NCI-H128 (cell line): ENCODE results near the gene PLSCR3.
A peak's percentile ranks its signal among the peaks of the same experiment; 100 is the strongest.

ENCODE experiments used
- DNase-seq: peaks from one replicate; lab custom pipeline; 2025; ENCODE audit not compliant: unreplicated experiment; lab: John Stamatoyannopoulos, UW

Gene PLSCR3

DNA sequence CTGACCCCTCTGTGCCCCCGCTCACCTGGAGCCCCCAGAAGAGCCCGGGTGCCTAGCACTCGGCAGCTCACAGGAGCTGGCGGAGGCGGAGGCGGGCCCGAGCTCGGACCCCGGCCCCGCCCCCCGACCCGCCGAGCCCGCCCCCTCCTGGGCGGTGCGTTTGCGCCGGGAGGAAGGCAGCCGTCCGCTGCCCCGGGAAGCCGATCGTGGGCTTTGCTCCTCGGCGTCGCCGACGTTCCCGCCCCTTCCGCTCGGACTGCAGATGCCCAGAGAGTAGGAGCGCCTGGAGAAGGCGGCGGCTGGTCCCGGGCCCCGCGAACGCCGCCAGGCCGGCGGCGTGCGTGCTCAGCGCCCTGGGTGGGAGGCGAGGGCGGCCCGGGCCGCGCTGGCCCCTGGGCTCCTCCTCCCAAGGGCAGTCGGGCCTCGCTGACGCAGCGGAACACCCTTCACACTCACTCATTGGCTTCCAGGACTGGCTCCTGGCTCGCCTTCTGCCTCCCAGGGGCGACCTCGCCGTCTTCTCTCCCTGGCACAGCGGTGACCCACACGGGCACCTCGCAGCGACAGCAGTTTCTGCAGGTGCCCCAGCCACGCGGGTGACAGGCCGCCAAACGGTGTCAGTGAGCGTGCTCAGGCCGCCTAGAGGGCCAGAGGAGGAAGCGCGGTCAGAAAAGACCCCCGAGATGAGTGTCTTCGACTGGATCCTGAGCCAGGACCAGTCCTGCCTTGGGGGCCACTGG, at the start of gene PLSCR3:
Gene PLSCR3 (minus strand): TSS at position 74 of the 740 bp plus-strand sequence. CDS start 415 bp downstream, outside the sequence.
- DNase-seq: peak; percentile 11

DNA sequence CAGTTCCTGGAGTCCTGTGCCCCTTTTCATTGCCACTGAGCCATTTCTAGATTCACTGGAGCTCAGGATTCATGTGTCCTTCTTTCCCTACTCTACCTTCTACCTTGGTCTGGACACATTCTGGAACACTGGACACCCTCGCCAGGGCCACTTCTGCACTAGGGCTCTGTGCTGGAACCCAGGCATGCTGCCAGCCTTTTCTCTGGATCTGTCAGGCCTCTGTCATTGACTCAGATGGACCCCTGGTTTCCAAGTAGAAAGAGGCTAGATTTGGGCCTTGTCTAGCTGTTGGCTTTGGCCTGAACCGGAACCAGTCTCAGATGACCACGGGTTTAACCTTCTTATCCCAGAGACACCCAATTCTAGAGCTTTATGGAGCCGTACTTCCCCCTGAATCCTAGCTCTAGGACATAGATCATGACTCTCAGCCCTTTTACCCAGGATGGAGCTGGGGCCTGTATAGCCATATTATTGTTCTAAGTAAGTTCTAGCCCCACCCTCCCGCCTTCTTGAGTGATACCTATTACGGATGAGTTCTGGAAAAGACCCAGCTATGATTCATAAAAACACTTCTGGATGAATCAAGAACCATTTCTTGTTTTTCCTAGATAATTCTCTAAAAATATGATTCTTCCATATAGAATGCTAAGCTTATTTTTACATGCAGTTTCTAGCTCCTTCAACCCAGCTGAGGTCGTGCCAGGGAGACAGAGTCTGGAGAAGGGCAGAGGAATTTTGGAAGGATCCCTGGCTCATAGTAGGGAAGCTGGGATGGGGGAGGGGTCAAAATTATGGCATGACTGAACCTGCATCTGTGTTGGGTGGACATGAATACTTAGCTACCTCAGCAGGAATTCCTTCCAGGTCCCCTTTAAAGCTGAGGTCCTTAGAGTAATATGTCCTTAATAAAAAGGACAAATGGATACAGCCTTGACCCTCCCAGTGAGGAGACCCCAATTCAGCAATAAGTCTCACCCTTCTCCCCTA, 49.5 kb upstream of the PLSCR3 start:
- no peak for DNase-seq

DNA sequence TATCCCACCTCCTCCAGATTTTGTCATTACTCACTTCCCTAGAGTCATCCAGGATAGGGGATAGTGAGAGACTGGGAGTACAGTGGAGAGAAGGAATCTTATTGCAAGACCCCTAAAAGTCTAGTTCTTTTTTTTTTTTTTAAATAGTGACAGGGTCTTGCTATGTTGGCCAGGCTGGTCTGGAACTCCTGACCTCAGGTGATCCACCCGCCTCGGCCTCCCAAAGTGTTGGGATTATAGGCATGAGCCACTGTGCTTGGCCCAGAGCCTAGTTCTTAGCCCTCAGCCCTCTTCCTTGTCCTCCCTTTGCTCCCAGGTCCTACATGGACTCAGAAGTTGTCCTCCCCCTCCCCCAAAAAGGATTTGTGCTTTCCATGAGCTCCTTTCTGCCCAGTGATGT, 47.8 kb upstream of the PLSCR3 start:
- DNase-seq: no peak

DNA sequence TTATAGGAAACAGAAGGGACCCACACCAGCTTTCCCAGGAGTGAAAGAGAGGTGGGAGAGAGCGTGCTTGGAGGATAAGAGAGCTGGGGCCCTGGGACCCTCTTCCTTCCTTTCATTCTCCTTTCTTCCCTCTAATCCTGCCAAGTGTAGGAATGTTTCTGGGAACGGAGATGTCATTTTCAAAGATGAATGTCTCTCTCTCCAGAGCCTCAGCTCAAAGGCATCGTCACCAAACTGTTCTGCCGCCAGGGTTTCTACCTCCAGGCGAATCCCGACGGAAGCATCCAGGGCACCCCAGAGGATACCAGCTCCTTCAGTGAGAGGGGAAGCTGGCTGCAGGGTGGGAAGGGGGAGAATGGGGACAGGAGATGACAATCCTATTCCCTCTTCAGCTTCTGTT, 46.9 kb upstream of the PLSCR3 start:
- no peak for DNase-seq

DNA sequence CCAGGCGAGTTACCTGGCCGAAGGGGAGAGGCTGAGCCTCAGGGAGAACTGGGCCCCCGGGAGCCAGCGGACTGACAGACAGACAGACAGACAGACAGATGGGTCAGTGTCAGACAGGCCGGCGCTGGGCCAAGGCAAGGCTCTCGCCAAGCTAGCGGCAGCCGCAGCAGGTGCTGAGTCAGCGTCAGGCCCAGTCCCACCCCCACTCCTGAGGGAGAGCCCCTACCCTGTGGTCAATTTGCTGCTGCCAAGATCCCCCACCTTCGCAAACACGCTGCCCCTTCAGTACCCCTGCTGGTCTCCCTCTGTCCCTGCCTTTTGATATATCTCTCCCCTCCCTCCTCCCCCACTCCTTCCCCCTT, 46.5 kb upstream of the PLSCR3 start:
- no peak for DNase-seq

GRCh38 chr17:7440113-7440833, 45.9 kb upstream of the PLSCR3 start:
- DNase-seq: peak; percentile 30

DNA sequence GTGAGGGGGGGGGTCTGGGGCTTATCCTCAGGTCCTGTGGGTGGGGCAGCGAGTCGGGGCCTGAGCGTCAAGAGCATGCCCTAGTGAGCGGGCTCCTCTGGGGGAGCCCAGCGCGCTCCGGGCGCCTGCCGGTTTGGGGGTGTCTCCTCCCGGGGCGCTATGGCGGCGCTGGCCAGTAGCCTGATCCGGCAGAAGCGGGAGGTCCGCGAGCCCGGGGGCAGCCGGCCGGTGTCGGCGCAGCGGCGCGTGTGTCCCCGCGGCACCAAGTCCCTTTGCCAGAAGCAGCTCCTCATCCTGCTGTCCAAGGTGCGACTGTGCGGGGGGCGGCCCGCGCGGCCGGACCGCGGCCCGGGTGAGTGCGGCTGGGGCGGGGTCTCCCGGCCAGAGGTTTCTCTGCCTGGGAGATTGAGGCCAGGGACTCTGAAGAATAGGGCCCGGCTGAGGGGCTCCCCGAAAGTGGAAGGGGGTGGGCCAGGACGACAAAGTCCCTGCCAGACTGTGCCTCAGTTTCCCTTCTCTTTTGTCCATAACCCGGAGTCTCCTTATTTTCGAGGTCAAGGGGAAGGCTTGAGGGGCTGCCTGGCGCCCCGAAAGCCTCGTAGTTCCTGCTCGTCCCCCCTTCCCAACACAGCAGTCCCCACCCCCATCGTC, 45.3 kb upstream of the PLSCR3 start, which contains the start of gene FGF11:
Gene FGF11 (plus strand): TSS at position 51 of the 651 bp plus-strand sequence. CDS start 109 bp downstream, at position 160.
- DNase-seq: no peak

DNA sequence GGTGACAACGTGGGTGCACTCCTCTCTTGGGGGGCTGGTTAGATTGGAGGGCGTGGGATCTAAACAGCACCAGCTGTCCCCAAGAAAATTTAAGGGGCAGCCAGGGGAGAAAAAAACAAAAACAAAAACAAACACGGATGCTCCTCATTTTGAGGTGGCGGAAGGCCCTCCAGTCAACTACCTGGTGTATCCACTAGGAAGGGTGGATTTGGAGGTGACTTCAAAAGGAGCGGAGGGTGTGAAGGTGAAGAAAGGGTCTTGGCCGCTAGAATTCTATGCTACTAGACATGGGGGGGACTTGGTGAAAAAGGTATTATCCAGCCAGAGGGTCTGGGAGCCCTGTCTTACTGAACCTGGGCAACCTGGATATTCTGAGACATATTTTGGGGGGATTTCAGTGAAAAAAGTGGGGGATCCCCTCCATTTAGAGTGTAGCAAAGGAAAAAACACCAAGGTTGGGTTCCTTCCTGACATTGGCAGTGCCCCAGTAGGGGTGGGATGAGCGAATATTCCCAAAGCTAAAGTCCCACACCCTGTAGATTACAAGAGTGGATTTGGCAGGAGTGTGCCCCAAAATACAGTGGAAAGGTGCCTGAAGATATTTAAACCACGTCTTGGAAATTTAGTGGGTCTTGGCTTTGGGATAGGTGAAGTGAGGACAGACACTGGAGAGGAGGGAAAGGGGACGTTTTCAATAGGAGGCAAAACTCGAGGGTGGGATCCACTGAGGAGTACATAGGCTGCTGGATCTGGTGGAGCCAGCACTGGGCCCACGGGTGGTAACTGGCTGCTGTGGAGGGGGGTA, 44.5 kb upstream of the PLSCR3 start:
- DNase-seq: no peak

DNA sequence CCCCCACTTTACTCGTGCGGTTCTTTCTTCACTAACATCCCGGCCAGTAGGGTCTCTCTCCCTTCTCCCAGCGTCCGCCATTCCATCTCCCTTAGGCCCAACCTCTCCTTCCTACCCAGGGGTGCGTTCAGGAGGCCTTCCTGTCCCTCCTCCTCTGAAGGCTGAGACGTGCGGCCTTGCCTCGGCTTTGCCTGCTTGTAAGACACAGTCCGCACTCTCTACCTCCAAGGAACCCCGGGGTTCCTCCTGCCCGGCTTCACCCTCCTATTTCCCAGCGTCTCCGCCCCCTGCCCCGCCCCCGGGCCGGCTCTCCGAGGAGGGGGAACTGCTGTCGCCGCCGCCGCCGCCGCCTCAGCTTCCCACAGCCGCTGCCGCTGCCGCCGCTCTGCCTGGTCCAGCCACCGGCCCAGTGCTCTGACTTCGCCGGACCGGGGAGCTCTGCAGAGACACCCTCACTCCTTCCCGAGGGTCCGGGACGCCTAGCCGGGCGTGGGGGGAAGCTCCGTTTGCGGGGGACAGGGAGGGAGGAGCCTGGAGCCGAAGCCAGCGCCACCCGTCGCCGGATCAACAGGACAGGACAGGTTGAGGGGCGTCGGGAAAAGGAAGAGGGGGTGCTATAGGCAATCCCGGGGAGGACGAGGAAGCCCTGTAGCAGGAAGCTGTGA, 43.8 kb upstream of the PLSCR3 start:
- no peak for DNase-seq

GRCh38 chr17:7437369-7437863, 43.1 kb upstream of the PLSCR3 start:
- DNase-seq: no peak

- peak; percentile 47 for DNase-seq
Measured at GRCh38 chr17:7436556-7437368, 42.4 kb upstream of the PLSCR3 start.

DNA sequence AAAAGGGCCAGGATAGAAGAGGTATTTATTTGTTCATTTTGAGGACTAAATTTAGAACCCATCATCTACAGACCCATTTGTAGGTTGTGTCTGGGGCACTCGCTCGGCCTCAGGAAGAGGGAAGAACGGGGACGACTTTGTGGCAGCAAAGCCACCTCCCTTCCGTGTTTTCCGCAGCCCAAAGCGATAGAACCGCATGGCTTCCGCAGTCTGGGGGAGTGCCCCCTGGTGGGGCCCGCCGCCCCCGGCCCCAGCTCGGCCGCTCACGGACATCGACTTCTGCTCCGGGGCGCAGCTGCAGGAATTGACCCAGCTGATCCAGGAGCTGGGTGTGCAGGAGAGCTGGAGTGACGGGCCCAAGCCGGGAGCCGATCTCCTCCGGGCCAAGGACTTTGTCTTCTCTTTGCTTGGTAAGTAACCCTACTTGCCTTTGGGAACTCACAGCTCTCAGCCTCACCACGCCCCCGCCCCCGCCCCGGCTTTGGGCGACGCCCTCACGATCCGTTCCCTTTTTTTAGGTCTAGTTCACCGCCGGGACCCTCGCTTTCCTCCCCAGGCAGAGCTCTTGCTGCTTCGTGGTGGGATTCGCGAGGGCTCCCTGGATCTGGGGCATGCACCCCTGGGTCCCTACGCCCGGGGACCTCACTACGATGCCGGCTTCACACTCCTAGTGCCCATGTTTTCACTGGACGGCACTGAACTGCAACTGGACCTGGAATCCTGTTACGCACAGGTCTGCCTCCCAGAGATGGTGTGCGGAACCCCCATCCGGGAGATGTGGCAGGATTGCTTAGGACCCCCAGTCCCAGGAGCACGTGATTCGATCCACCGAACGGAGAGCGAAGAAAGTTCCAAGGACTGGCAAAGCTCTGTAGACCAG, 41.6 kb upstream of the PLSCR3 start:
- no peak for DNase-seq

- no peak for DNase-seq
Measured at GRCh38 chr17:7432296-7432695, 38.0 kb upstream of the PLSCR3 start.

- no peak for DNase-seq
Measured at GRCh38 chr17:7431231-7431630, 36.9 kb upstream of the PLSCR3 start.

GRCh38 chr17:7429722-7430121, 35.4 kb upstream of the PLSCR3 start:
- DNase-seq: no peak

DNA sequence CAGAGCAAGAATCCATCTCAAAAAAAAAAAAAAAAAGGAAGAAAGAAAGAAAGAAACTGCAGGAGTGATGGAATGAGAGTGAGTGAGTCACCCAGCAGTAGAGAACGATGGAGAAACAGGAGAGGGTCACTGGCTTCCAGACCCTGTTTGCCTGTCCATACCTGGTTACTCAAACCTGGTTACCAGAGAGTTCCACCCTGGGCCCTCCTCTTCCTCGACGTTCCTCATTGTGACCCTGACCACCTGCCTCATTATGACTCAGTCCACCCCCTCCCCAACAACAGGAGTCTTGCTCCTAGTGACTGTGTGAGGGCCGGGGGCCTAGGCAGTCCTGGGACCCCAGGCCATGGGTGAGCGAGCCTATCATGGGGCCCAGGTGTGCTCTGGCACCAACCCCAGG, 34.2 kb upstream of the PLSCR3 start, which contains the start of gene SPEM3:
Gene SPEM3 (plus strand): TSS at position 301 of the 400 bp plus-strand sequence. CDS start 46 bp downstream, at position 347.
- DNase-seq: no peak

DNA sequence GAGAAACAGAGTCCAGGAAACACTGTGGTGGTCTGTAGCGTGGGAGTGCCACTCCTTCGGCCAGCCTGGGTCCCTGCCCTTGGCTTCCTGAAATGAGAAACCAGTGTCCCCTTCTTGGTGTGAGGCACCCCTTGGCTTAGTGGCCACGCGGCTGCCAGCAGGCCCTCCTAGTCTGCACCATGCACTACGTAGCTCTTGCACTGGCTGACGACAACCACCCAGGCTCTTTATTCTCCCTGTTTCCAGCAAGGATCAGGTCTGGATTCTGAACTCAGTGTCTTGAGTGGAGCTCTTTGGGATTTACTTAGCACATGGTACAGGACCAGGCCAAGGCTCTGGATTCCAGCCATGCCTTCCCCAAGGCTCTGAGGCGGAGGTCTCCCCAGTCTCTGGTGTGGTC, 33.2 kb upstream of the PLSCR3 start:
- DNase-seq: no peak
